Ishikawa (cell line): ENCODE measurements around the gene ISLR.

Source experiments
- EGR1 ChIP-seq: IDR thresholded peaks from 2 replicates; pipeline ENCODE4 v1.6.1; 2012
- EP300 ChIP-seq: IDR thresholded peaks from 2 replicates; pipeline ENCODE4 v1.6.1; 2012; ENCODE audit warnings: borderline replicate concordance
- MAX ChIP-seq: IDR thresholded peaks from 2 replicates; pipeline ENCODE4 v1.6.1; 2012
- ZBTB7A ChIP-seq: IDR thresholded peaks from 2 replicates; pipeline ENCODE4 v1.6.1; 2012; ENCODE audit warnings: low read depth

- TF ChIP-seq ZBTB7A, result no peak
- TF ChIP-seq EGR1, result no peak
- no peak for TF ChIP-seq EP300
- TF ChIP-seq MAX, result no peak
Measured at GRCh38 chr15:74200412-74200815, 26.9 kb downstream of the ISLR start.
